GM10248 (cell line): ENCODE data around the gene ANKRD13B.
A peak's percentile ranks its signal among the peaks of the same experiment; 100 is the strongest.

Source experiments
- CTCF ChIA-PET: fragments of 300-600 bp; sonication (Branson Sonifier 250); formaldehyde crosslinking; extraction: SDS; loops from one replicate; lab custom pipeline; 2021; ENCODE audit warnings: antibody characterized with exemption; lab: Yijun Ruan, JAX
- POLR2A ChIA-PET: fragments of 350-650 bp; sonication (Branson Sonifier 250); formaldehyde crosslinking; extraction: SDS; loops from one replicate; lab custom pipeline; 2020; ENCODE audit warnings: antibody characterized with exemption; lab: Yijun Ruan, JAX
- DNase-seq: peaks from one replicate; pipeline ENCODE4 v3.0.0; 2012; ENCODE audit errors: extremely low spot score
- CTCF ChIP-seq: IDR thresholded peaks from 2 replicates; pipeline ENCODE4 v1.5.1; 2012; ENCODE audit warnings: mild to moderate bottlenecking, low read depth; ENCODE audit errors: extremely low read depth, missing control alignments, control extremely low read depth

The ANKRD13B gene

GRCh38 chr17:29592850-29593551 is at the start of gene ANKRD13B:
ANKRD13B (plus strand) TSS chr17:29593132; CDS start chr17:29593622, 490 bp downstream.
- ChIA-PET POLR2A (no interaction called here), CTCF (interaction anchor here (1.0 to 5.0 kb wide), 16 partner anchors 15 to 417 kb away, joined by 3 to 144 read pairs (median 6); partner anchors contain the start of gene CORO6)
- peak; percentile 52 for DNase-seq
- TF ChIP-seq CTCF = no peak

GRCh38 chr17:29544066-29544465 is 48.9 kb upstream of the ANKRD13B start:
- POLR2A ChIA-PET = no interaction called here
- no peak for DNase-seq
- CTCF ChIA-PET = interaction anchor here (1.4 kb wide), 1 partner anchor 73 kb away, joined by 3 read pairs; no protein-coding TSS in a partner anchor
- no peak for TF ChIP-seq CTCF

DNA sequence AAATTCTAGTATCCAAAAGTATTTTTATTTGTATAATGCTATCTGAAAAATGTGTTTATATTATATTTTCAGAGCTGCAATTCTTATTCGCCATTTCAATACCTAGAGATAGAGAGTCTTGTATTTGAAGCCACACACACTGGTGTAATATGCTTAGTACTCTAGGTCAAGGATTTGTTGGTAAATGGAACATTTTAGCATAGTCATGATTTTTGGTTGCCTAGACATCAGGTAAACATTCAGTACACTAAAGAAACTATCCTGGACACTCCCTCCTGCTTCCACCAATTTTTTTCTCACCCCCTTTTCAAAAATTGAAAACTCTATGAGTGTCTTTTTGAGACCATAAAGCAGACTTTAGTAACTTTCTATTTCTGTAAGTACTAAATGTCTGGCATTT is 46.8 kb upstream of the ANKRD13B start:
- no peak for DNase-seq
- ChIA-PET POLR2A (no interaction called here), CTCF (interaction anchor here (1.2 to 2.3 kb wide), 5 partner anchors 10 to 175 kb away, joined by 3 to 16 read pairs (median 4); partner anchors contain the start of gene ABHD15)
- no peak for TF ChIP-seq CTCF

DNA sequence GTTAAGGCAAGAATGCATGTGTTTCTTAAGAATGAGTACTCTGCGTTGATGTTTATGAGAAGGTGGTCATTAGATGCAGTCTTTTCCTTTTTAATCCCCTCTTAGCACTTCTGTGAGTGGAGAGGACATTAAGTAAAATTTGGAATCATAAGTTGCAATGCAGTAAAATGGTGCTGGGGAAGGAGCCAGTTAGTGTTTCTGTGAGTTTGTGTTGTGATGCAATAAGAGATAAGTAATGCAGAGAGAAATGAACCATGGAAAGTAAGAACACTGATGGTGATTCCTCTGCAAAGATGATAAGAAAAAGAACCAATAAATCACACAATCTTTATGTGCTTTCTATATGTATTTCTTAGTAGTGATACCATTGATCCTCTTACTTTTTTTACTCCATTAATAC is 46.1 kb upstream of the ANKRD13B start:
- CTCF ChIA-PET = interaction anchor here (1.6 to 4.5 kb wide), 3 partner anchors 11 to 18 kb away, joined by 3 to 27 read pairs (median 16); no protein-coding TSS in a partner anchor
- POLR2A ChIA-PET = no interaction called here
- no peak for DNase-seq
- TF ChIP-seq CTCF = no peak

DNA sequence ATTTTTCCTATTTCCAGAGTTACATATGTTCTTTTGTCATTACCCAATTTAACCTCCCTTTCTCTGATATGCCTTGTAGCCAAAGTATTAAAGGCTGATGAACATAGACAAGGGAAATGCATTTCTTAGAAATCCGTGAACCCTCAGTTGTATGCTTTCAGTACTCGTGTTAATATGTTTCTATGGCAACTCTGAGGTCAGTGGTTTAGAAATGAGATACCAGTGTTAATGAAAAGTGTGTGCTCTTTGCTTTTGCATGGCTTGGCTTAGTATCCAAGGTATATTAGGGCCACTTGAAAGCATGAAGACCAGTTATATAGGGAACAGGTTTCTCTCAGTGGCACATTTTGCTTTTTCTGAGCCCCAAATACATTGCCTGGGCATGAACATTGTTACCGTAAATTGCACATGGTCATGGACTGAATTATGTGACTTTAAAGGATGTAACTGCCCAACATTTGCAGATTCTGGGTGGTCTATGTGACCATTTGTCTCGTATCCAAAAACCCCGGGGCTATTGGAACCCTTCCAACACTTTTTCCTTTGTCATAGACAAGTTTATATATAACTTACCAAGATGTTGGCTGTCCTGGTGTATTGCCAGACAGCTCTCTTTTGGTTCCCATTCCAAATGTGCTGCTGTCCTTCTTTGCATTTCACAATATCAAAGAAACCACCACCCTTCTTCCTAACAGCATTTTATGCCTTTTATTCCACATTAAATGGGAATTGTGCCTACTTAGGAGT is 43.6 kb upstream of the ANKRD13B start:
- no peak for TF ChIP-seq CTCF
- ChIA-PET POLR2A (no interaction called here), CTCF (interaction anchor here (0.7 to 4.5 kb wide), 7 partner anchors 12 to 27 kb away, joined by 3 to 27 read pairs (median 3); partner anchors contain the start of gene ABHD15)
- peak; percentile 55 for DNase-seq

DNA sequence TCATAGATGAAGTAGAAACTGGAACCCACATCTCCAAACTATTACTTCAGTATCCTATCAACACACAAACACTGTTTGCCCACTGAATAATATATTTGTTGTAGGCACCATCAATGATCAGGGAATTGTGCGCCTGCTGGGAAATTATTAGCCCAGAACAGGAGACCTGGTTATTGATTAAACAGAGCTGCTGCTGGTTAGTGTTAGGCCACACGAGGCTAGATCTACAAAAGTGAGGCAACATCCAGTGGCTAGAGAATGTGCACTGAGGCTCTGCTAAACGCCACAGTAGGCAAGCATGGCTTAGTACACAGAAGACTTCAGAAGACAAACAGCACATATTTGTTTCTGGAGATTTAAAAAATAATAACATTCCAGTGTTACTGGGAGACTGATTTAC is 37.1 kb upstream of the ANKRD13B start:
- POLR2A ChIA-PET = interaction anchor here (0.6 kb wide), 1 partner anchor 283 kb away, joined by 4 read pairs; no protein-coding TSS in a partner anchor
- CTCF ChIA-PET = interaction anchor here (0.8 to 6.1 kb wide), 6 partner anchors 11 to 185 kb away, joined by 3 to 26 read pairs (median 5); partner anchors contain the start of gene ABHD15
- TF ChIP-seq CTCF = no peak
- no peak for DNase-seq
